ENCODE data around the gene SCUBE1. TPM values are rescaled to one million over a fixed set of nuclear protein-coding genes. Genes with fewer than 3 reads are reported as not detected.

Gene SCUBE1
- total RNA-seq, 4 donors from 2014 or later, result 0.38 to 4.0 (median 2.1) TPM

- intact Hi-C loops (cut with DNase I), result loop anchor here (5.0 to 10.0 kb wide), 2 partner anchors 55 to 108 kb away; no protein-coding TSS in a partner anchor
- peak overlapping the region; percentile 10 to 67 (median 39) for H3K4me3 ChIP-seq
- H3K27ac ChIP-seq, result peak overlapping the region in 2 of 4 donors; percentile 49 to 57
- DNase-seq, result no peak
- H3K4me1 ChIP-seq, result peaks cover 7 to 33% (median 15%) of the 10 kb centered on the region in 3 donors
- TF ChIP-seq POLR2A (IDR thresholded peaks at IDR 0.05), result no peak
- H3K36me3 ChIP-seq, result no peaks in the 10 kb centered on the region
- H3K9me3 ChIP-seq, result no peaks in the 10 kb centered on the region
- WGBS, 2 donors, result 3 to 5% methylated on average over 30 to 32 of the region's 99 CpGs
- H3K27me3 ChIP-seq, result peaks cover 0 to 98% (median 16%) of the 10 kb centered on the region in 4 donors
Measured at GRCh38 chr22:43342347-43343261, 568 bp downstream of the SCUBE1 start.

DNA sequence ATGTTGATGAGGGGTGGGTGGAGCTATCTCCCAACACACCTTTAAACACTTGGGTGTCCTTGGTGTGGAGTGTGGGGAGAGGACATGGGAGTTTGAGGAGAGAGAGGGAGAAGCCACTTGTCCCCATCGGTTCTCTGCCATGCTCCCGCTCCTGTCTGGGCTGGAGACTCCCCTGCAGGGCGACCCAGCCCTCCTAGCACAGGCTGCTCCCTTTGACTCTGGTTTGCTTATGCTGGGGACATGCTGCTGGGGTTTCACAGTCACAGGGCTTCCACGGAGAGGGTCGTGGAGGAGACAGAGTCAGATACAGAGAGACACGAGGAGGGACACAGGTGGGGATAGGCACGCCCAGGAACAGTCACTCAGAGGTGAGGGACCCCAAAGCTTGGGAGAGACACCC is 1.6 kb downstream of the SCUBE1 start:
- H3K27ac ChIP-seq, result peak overlapping the region in 2 of 4 donors; percentile 49 to 57
- H3K27me3 ChIP-seq, result peaks cover 0 to 95% (median 16%) of the 10 kb centered on the region in 4 donors
- H3K4me1 ChIP-seq, result peaks cover 7 to 32% (median 15%) of the 10 kb centered on the region in 3 donors
- intact Hi-C loops (cut with DNase I), result loop anchor here (5.0 to 10.0 kb wide), 2 partner anchors 54 to 107 kb away; no protein-coding TSS in a partner anchor
- no peak for DNase-seq
- H3K9me3 ChIP-seq, result no peaks in the 10 kb centered on the region
- TF ChIP-seq, protein P1, sequence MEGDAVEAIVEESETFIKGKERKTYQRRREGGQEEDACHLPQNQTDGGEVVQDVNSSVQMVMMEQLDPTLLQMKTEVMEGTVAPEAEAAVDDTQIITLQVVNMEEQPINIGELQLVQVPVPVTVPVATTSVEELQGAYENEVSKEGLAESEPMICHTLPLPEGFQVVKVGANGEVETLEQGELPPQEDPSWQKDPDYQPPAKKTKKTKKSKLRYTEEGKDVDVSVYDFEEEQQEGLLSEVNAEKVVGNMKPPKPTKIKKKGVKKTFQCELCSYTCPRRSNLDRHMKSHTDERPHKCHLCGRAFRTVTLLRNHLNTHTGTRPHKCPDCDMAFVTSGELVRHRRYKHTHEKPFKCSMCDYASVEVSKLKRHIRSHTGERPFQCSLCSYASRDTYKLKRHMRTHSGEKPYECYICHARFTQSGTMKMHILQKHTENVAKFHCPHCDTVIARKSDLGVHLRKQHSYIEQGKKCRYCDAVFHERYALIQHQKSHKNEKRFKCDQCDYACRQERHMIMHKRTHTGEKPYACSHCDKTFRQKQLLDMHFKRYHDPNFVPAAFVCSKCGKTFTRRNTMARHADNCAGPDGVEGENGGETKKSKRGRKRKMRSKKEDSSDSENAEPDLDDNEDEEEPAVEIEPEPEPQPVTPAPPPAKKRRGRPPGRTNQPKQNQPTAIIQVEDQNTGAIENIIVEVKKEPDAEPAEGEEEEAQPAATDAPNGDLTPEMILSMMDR (IDR thresholded peaks at IDR 0.05), result no peak
- TF ChIP-seq POLR2A (IDR thresholded peaks at IDR 0.05), result no peak
- H3K4me3 ChIP-seq, result peak overlapping the region in 1 of 4 donors; percentile 67
- 31 to 40% methylated on average over 1 to 3 of the region's 7 CpGs for WGBS, 2 donors
- no peaks in the 10 kb centered on the region for H3K36me3 ChIP-seq

DNA sequence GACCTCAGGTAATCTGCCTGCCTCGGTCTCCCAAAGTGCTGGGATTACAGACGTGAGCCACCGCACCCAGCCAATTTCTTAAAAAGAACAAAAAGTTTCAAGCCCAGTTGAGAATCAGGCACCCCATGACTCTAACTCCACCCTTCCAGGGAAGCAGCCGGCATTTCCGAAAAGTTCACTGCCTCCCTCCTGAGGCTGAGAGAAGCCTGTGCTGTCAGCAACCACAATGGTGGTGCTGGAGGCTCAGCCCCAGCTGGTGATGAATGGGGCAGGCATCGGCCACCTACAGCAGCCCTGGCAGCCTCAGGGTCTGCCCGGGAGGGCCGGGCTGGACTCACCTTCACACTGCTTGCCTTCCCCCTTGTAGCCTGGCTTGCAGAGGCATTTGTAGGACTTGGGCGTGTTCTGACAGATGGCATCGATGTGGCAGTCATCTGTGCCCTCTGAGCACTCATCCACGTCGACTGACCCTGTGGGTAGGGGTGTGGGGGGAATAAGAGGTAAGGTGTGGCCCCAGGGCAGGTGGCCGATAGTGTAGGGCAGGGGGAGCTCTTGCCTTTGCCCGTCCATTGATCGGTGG is 4.3 kb downstream of the SCUBE1 start:
- intact Hi-C loops (cut with DNase I), result no loop called here
- Histone ChIP-seq H3K27ac (peak overlapping the region in 2 of 4 donors; percentile 36 to 57), H3K27me3 (peaks cover 0 to 68% (median 12%) of the 10 kb centered on the region in 4 donors), H3K4me3 (no peak overlapping the region), H3K36me3 (no peaks in the 10 kb centered on the region), H3K9me3 (no peaks in the 10 kb centered on the region), H3K4me1 (peaks cover 6 to 19% (median 15%) of the 10 kb centered on the region in 3 donors)
- 59 to 64% methylated on average over 5 to 6 of the region's 15 CpGs for WGBS, 2 donors
- DNase-seq, result no peak
- TF ChIP-seq POLR2A (IDR thresholded peaks at IDR 0.05), result no peak
- TF ChIP-seq, protein P1 (IDR thresholded peaks at IDR 0.05), result no peak

GRCh38 chr22:43337946-43338345 is 5.2 kb downstream of the SCUBE1 start:
- no peak overlapping the region for H3K4me3 ChIP-seq
- no peaks in the 10 kb centered on the region for H3K9me3 ChIP-seq
- no peak for TF ChIP-seq POLR2A (IDR thresholded peaks at IDR 0.05)
- TF ChIP-seq, protein P1 (IDR thresholded peaks at IDR 0.05), result no peak
- intact Hi-C loops (cut with DNase I), result no loop called here
- H3K4me1 ChIP-seq, result peaks cover 3 to 10% (median 8%) of the 10 kb centered on the region in 3 donors
- WGBS, 2 donors, result 57 to 100% methylated on average over 1 of the region's 3 CpGs
- H3K36me3 ChIP-seq, result no peaks in the 10 kb centered on the region
- H3K27me3 ChIP-seq, result peaks cover 0 to 59% (median 8%) of the 10 kb centered on the region in 4 donors
- H3K27ac ChIP-seq, result peak overlapping the region in 1 of 4 donors; percentile 36
- DNase-seq, result no peak

GRCh38 chr22:43337385-43337784 is 5.8 kb downstream of the SCUBE1 start:
- H3K9me3 ChIP-seq, result no peaks in the 10 kb centered on the region
- peak overlapping the region in 2 of 4 donors; percentile 45 to 67 for H3K27ac ChIP-seq
- peaks cover 2 to 4% (median 3%) of the 10 kb centered on the region in 3 donors for H3K4me1 ChIP-seq
- intact Hi-C loops (cut with DNase I), result no loop called here
- peaks cover 0 to 53% (median 5%) of the 10 kb centered on the region in 4 donors for H3K27me3 ChIP-seq
- TF ChIP-seq, protein P1 (IDR thresholded peaks at IDR 0.05), result no peak
- TF ChIP-seq POLR2A (IDR thresholded peaks at IDR 0.05), result no peak
- DNase-seq, result no peak
- H3K4me3 ChIP-seq, result no peak overlapping the region
- WGBS, 2 donors, result 58 to 67% methylated on average over 6 to 10 of the region's 11 CpGs
- H3K36me3 ChIP-seq, result no peaks in the 10 kb centered on the region

Data from esophagus squamous epithelium (tissue), 5 donors.